GM23338 (cell line): ENCODE results near the gene SLC13A5. TPM values are rescaled to one million over a fixed set of nuclear protein-coding genes. Genes with fewer than 3 reads are reported as not detected.

Source experiments
- ATAC-seq: fragments of 200-7000 bp; cut with Tn5 transposase; 3 replicates; pipeline ENCODE4 v1.9.1; 2020
- DNase-seq: peaks from one replicate; pipeline ENCODE4 v3.0.0-alpha.2; 2015; ENCODE audit warnings: low spot score
- H2AFZ ChIP-seq: fragments of 200-600 bp; sonication (generic); 2 replicates; pipeline ENCODE4 v1.8.0; 2016; ENCODE audit warnings: antibody characterized with exemption, mild to moderate bottlenecking, moderate library complexity
- H3F3A ChIP-seq: fragments of 200-600 bp; sonication (generic); replicated peaks from 2 replicates; pipeline ENCODE4 v1.8.0; 2017; ENCODE audit warnings: antibody characterized with exemption, mixed run types, low read depth
- H3K27ac ChIP-seq: fragments of 200-600 bp; sonication (generic); 2 replicates; pipeline ENCODE4 v1.6.1; 2016; ENCODE audit warnings: low read depth
- H3K27me3 ChIP-seq: fragments of 200-600 bp; sonication (generic); 2 replicates; pipeline ENCODE4 v1.8.0; 2016; ENCODE audit warnings: mild to moderate bottlenecking, mixed run types, moderate library complexity; ENCODE audit not compliant: insufficient read depth
- H3K36me3 ChIP-seq: fragments of 200-600 bp; sonication (generic); 2 replicates; pipeline ENCODE4 v1.8.0; 2016; ENCODE audit warnings: mild to moderate bottlenecking; ENCODE audit not compliant: insufficient read depth
- H3K4me1 ChIP-seq: fragments of 200-600 bp; sonication (generic); 2 replicates; pipeline ENCODE4 v1.8.0; 2016; ENCODE audit warnings: mild to moderate bottlenecking, moderate library complexity; ENCODE audit not compliant: insufficient read depth
- H3K4me2 ChIP-seq: fragments of 200-600 bp; sonication (generic); 2 replicates; pipeline ENCODE4 v1.7.1; 2017; ENCODE audit warnings: mixed run types
- H3K4me3 ChIP-seq: fragments of 200-600 bp; sonication (generic); 2 replicates; pipeline ENCODE4 v1.6.1; 2016; ENCODE audit warnings: mixed run types
- H3K79me2 ChIP-seq: fragments of 200-600 bp; sonication (generic); replicated peaks from 2 replicates; pipeline ENCODE4 v1.8.0; 2017; ENCODE audit warnings: mild to moderate bottlenecking; ENCODE audit not compliant: insufficient read depth
- H3K9me2 ChIP-seq: fragments of 200-600 bp; sonication (generic); 2 replicates; pipeline ENCODE4 v1.8.0; 2017; ENCODE audit not compliant: insufficient read depth
- H4K20me1 ChIP-seq: fragments of 200-600 bp; sonication (generic); replicated peaks from 2 replicates; pipeline ENCODE4 v1.8.0; 2017; ENCODE audit warnings: mild to moderate bottlenecking; ENCODE audit not compliant: insufficient read depth
- H3K27ac Mint-ChIP-seq: 2 replicates; pipeline ENCODE4 v1.8.0; 2020; ENCODE audit warnings: inconsistent platforms, mild to moderate bottlenecking, moderate library complexity, mixed read lengths
- H3K27me3 Mint-ChIP-seq: 3 replicates; pipeline ENCODE4 v1.8.0; 2022; ENCODE audit warnings: low read depth, mild to moderate bottlenecking, moderate library complexity, mixed read lengths, inconsistent platforms; ENCODE audit not compliant: insufficient read depth, poor library complexity
- H3K36me3 Mint-ChIP-seq: 3 replicates; pipeline ENCODE4 v1.8.0; 2021; ENCODE audit warnings: low read depth, mild to moderate bottlenecking, inconsistent platforms, moderate library complexity, mixed read lengths
- H3K4me1 Mint-ChIP-seq: 3 replicates; pipeline ENCODE4 v1.8.0; 2020; ENCODE audit warnings: mild to moderate bottlenecking, inconsistent platforms, mixed read lengths
- H3K4me3 Mint-ChIP-seq: 3 replicates; pipeline ENCODE4 v1.8.0; 2021; ENCODE audit warnings: moderate library complexity, mild to moderate bottlenecking, inconsistent platforms, mixed read lengths
- H3K9me3 Mint-ChIP-seq: 3 replicates; pipeline ENCODE4 v1.8.0; 2020; ENCODE audit warnings: moderate library complexity, mild to moderate bottlenecking, inconsistent platforms, mixed read lengths
- CREB1 ChIP-seq: fragments of 250-450 bp; sonication (Bioruptor Pico); IDR thresholded peaks from 2 replicates; pipeline ENCODE4 v1.5.0; 2020; ENCODE audit warnings: low read depth, mild to moderate bottlenecking, moderate library complexity
- CTCF ChIP-seq, 2 experiments: fragments of 200-600 bp in 1 of 2; sonication (generic) in 1 of 2; conservative IDR thresholded peaks; 2 replicates each; pipeline versions ENCODE4 v1.5.1 to v1.6.1; 2016 to 2017; ENCODE audit warnings: antibody characterized with exemption in 2 of 2, low read depth in 2 of 2, mild to moderate bottlenecking in 2 of 2, moderate library complexity in 1 of 2
- ETS1 ChIP-seq: IDR thresholded peaks from 2 replicates; pipeline ENCODE4 v1.6.1; 2016; ENCODE audit warnings: antibody characterized with exemption
- EZH2 ChIP-seq: fragments of 200-600 bp; sonication (generic); IDR thresholded peaks from one replicate; pipeline ENCODE4 v1.8.0; 2017; ENCODE audit warnings: antibody characterized with exemption, mild to moderate bottlenecking, low read depth; ENCODE audit not compliant: unreplicated experiment
- EZH2phosphoT487 ChIP-seq: fragments of 200-600 bp; sonication (generic); IDR thresholded peaks from one replicate; pipeline ENCODE4 v1.8.1; 2018; ENCODE audit warnings: antibody characterized with exemption; ENCODE audit not compliant: unreplicated experiment
- JUNB ChIP-seq: IDR thresholded peaks from one replicate; pipeline ENCODE4 v1.6.1; 2016; ENCODE audit warnings: antibody characterized with exemption; ENCODE audit not compliant: unreplicated experiment
- NANOG ChIP-seq: IDR thresholded peaks from 2 replicates; pipeline ENCODE4 v1.6.1; 2016; ENCODE audit warnings: antibody characterized with exemption, borderline replicate concordance
- ZNF114 ChIP-seq: fragments of 250-450 bp; sonication (Bioruptor Pico); IDR thresholded peaks from 2 replicates; pipeline ENCODE4 v1.5.0; 2020; ENCODE audit warnings: mild to moderate bottlenecking, moderate library complexity
- ZNF331 ChIP-seq: fragments of 250-450 bp; sonication (Bioruptor Pico); IDR thresholded peaks from 2 replicates; pipeline ENCODE4 v1.5.0; 2020; ENCODE audit warnings: low read depth, mild to moderate bottlenecking, moderate library complexity
- ZNF462 ChIP-seq: fragments of 250-450 bp; sonication (Bioruptor Pico); IDR thresholded peaks from 2 replicates; pipeline ENCODE4 v1.5.0; 2020; ENCODE audit warnings: mild to moderate bottlenecking, moderate library complexity
- polyA plus RNA-seq: library from polyadenylated mRNA; unstranded; fragments of >200 nt; fragmentation: Nextera tagmentation; extraction: Ambion mirVana; gene quantifications from 2 replicates; pipeline ENCODE4 v1.2.1, GENCODE V29; 2016
- total RNA-seq: library from RNA; depleted of rRNA; stranded (reverse); fragments of >200 nt; shearing (Covaris generic); gene quantifications from 2 replicates; pipeline ENCODE4 v1.2.3, GENCODE V29; 2014

The SLC13A5 gene
- total and polyA plus RNA-seq, 2 experiments from 2014 or later = 1.2 to 2.3 TPM

- Histone ChIP-seq H2AFZ (no peak overlapping the region), H3K36me3 (no peaks in the 10 kb centered on the region), H3K79me2 (no peaks in the 10 kb centered on the region), H3K4me3 (no peak overlapping the region), H3K27ac (no peak overlapping the region), H3F3A (no peaks in the 10 kb centered on the region), H3K4me2 (no peak overlapping the region), H3K27me3 (no peaks in the 10 kb centered on the region), H3K4me1 (peaks cover 18% of the 10 kb centered on the region), H4K20me1 (no peaks in the 10 kb centered on the region), H3K9me2 (0 out of 2 replicates have a peak, but pooled peaks cover 6% of the 10 kb centered on the region)
- no peak overlapping the region for H3K27ac Mint-ChIP-seq
- TF ChIP-seq EZH2phosphoT487 (no peak), ZNF331 (CRISPR knock-in tag) (no peak), CTCF (conservative IDR thresholded peaks at IDR 0.05; ENCODE audit: low read depth in 2 of 2) (peak in 1 of 2 experiments; percentile 57; a peak in 2 of 4 replicates), ETS1 (no peak)
- no peak overlapping the region for H3K4me3 Mint-ChIP-seq
- H3K4me1 Mint-ChIP-seq = peaks cover 19% of the 10 kb centered on the region
- H3K27me3 Mint-ChIP-seq = peaks cover 8% of the 10 kb centered on the region
- DNase-seq = no peak
- peaks cover 12% of the 10 kb centered on the region for H3K9me3 Mint-ChIP-seq
- H3K36me3 Mint-ChIP-seq = no peaks in the 10 kb centered on the region
- no peak for ATAC-seq
Observed at GRCh38 chr17:6749519-6749918, 36.4 kb upstream of the SLC13A5 start.

- H3K4me1 Mint-ChIP-seq = peaks cover 16% of the 10 kb centered on the region
Observed at GRCh38 chr17:6748617-6749016, 35.4 kb upstream of the SLC13A5 start.

More at GRCh38 chr17:6748617-6749016, 35.4 kb upstream of the SLC13A5 start:
- no peak for TF ChIP-seq JUNB
- no peak for TF ChIP-seq ZNF331 (CRISPR knock-in tag)
- TF ChIP-seq ZNF114 (CRISPR knock-in tag) = no peak
- TF ChIP-seq CTCF (conservative IDR thresholded peaks at IDR 0.05; ENCODE audit: low read depth in 2 of 2) = no peak
- TF ChIP-seq CREB1 = no peak
- no peak for TF ChIP-seq NANOG
- TF ChIP-seq ZNF462 (CRISPR knock-in tag) = no peak
- TF ChIP-seq EZH2 = no peak
- no peak overlapping the region for H3K4me3 Mint-ChIP-seq
- peaks cover 12% of the 10 kb centered on the region for H3K9me3 Mint-ChIP-seq
- H3K27me3 ChIP-seq = no peaks in the 10 kb centered on the region
- ATAC-seq = no peak
- H3K4me2 ChIP-seq = no peak overlapping the region
- H3K27ac Mint-ChIP-seq = no peak overlapping the region
- 0 out of 2 replicates have a peak, but pooled peaks cover 6% of the 10 kb centered on the region for H3K9me2 ChIP-seq
- no peaks in the 10 kb centered on the region for H3K36me3 Mint-ChIP-seq
- H3K36me3 ChIP-seq = no peaks in the 10 kb centered on the region
- H3K4me1 ChIP-seq = peaks cover 18% of the 10 kb centered on the region
- no peak overlapping the region for H3K4me3 ChIP-seq
- no peaks in the 10 kb centered on the region for H3K79me2 ChIP-seq
- no peak overlapping the region for H2AFZ ChIP-seq
- DNase-seq = no peak
- peaks cover 8% of the 10 kb centered on the region for H3K27me3 Mint-ChIP-seq
- no peaks in the 10 kb centered on the region for H4K20me1 ChIP-seq
- H3K27ac ChIP-seq = no peak overlapping the region
- no peaks in the 10 kb centered on the region for H3F3A ChIP-seq
